Heart left ventricle (tissue), 16 donors: ENCODE measurements around the gene NNAT. TPM values are rescaled to one million over a fixed set of nuclear protein-coding genes. Genes with fewer than 3 reads are reported as not detected.

Experiments
- ATAC-seq, 4 donors: fragments of 200-7000 bp; cut with Tn5 transposase; one replicate each; pipeline ENCODE4 v1.9.1; 2020 to 2022; ENCODE audit warnings: moderate library complexity in 4 of 4, mild to moderate bottlenecking in 3 of 4, moderate number of reproducible peaks in 1 of 4
- DNase-seq, 5 donors: peaks; one replicate each; pipeline ENCODE4 v3.0.0-alpha.2; 2020
- H3K27ac ChIP-seq, 12 donors: fragments of 200-600 bp; sonication (generic) in 4 of 12; one replicate each; pipeline versions ENCODE4 v1.5.0 to v1.8.0; 2016 to 2022; ENCODE audit warnings: mild to moderate bottlenecking in 2 of 12
- H3K27me3 ChIP-seq, 9 donors: fragments of 200-600 bp; sonication (generic) in 2 of 9; one replicate each; pipeline versions ENCODE4 v1.5.1 to v1.8.0; 2016 to 2022; ENCODE audit warnings: mild to moderate bottlenecking in 3 of 9
- H3K36me3 ChIP-seq, 9 donors: fragments of 200-600 bp; sonication (generic) in 2 of 9; one replicate each; pipeline versions ENCODE4 v1.5.0 to v1.8.0; 2018 to 2022; ENCODE audit warnings: mild to moderate bottlenecking in 2 of 9
- H3K4me1 ChIP-seq, 12 donors: fragments of 200-600 bp; sonication (generic) in 4 of 12; one replicate each; pipeline versions ENCODE4 v1.5.0 to v1.8.0; 2016 to 2022; ENCODE audit warnings: mild to moderate bottlenecking in 3 of 12
- H3K4me3 ChIP-seq, 12 donors: fragments of 200-600 bp; sonication (generic) in 4 of 12; one replicate each; pipeline versions ENCODE4 v1.5.0 to v1.8.0; 2017 to 2022; ENCODE audit warnings: mild to moderate bottlenecking in 9 of 12, moderate library complexity in 4 of 12
- H3K9me3 ChIP-seq, 12 donors: fragments of 200-600 bp; sonication (generic) in 4 of 12; one replicate each; pipeline versions ENCODE4 v1.5.0 to v1.8.0; 2016 to 2022; ENCODE audit warnings: mild to moderate bottlenecking in 1 of 12
- CTCF ChIP-seq, 12 donors: fragments of 200-600 bp; sonication (generic) in 4 of 12; IDR thresholded peaks; one replicate each; pipeline versions ENCODE4 v1.5.0 to v1.8.0; 2018 to 2022; ENCODE audit warnings: antibody characterized with exemption in 12 of 12, mild to moderate bottlenecking in 5 of 12
- POLR2A ChIP-seq, 2 donors: fragments of 450-650 bp; IDR thresholded peaks; one replicate each; pipeline ENCODE4 v1.6.1; 2017; ENCODE audit warnings: antibody characterized with exemption in 2 of 2, mild to moderate bottlenecking in 2 of 2, moderate library complexity in 2 of 2
- WGBS, 4 donors: extraction: QIAGEN DNeasy Blood & Tissue Kit in 2 of 4; methylation state at CpG; one replicate each; pipeline versions ENCODE4 v1.1.5 to v1.1.7; 2013 to 2018; 5-methylcytosine and 5-hydroxymethylcytosine counted together
- intact Hi-C, 10 donors: fragments of 100-400 bp; cut with DNase I; formaldehyde crosslinking; loops; one replicate each; pipeline versions ENCODE4 v1.11.1 to v1.14.2; 2022
- polyA plus RNA-seq, 2 donors: library from polyadenylated mRNA; stranded (reverse); fragments of 200-250 nt; gene quantifications; one replicate each; pipeline ENCODE4 v1.2.3, GENCODE V29; 2013
- total RNA-seq, 9 donors: library from RNA; depleted of rRNA in 2 of 9; stranded (reverse); fragments of >200 nt in 2 of 9; fragmentation: NEBNext Ultra II Directional in 3 of 9; extraction: Animal tissue kit (Norgen Biotek cat#: 25700) in 3 of 9; gene quantifications; one replicate each; pipeline versions ENCODE4 v1.1.0 to v1.2.4, GENCODE V29; 2016 to 2023
- donor health status: ischemic (EF 13 %, LVEDD 7.1; RV severe dilation, severe dysfunction).
- donor health status: healthy with polysubstance abuse.
- donor health status: DM: no; HTN: yes; CAD: no.
- donor health status: DM: no; HTN: no; CAD: no.
- donor health status: ischemic (EF 25% LVEDD 6.9; RV normal size, moderate dysfunction).
- donor health status: ischemic (EF 25% LVEDD 5.7; RV mildly dilated, moderate dysfunction).
- donor health status: healthy.
- donor health status: DM: yes; HTN: yes; CAD: no.
- donor health status: ischemic (EF 35%, LVEDD 5.7; RV mildly dilated, moderate dysfunction).
- donor health status: nonischemic (EF 11% LVEDD 7.7; RV severe dilation, severe dysfunction).
- donor health status: DM: yes; HTN: yes; CAD: no.
- donor health status: PGD.
- donor health status: ischemic (EF 29% LVEDD 5.4; RV normal size, mild dysfunction).
- donor health status: nonischemic (EF 23%, LVEDD 6.1; RV moderate dilation, normal function).

The NNAT gene
- total and polyA plus RNA-seq, 11 donors = 0.23 to 4.6 (median 0.57) TPM; not detected in 5

- Histone ChIP-seq H3K36me3 (no peaks in the 10 kb centered on the region), H3K4me3 (no peak overlapping the region), H3K27me3 (peaks cover 0 to 3% (median 0%) of the 10 kb centered on the region in 9 donors), H3K9me3 (no peaks in the 10 kb centered on the region), H3K27ac (no peak overlapping the region), H3K4me1 (no peaks in the 10 kb centered on the region)
- ATAC-seq (no peak), DNase-seq (no peak)
- intact Hi-C loops = no loop called here
- WGBS, 4 donors = 79 to 85% (median 85%) methylated on average over 4 of the region's 4 CpGs
- TF ChIP-seq POLR2A (IDR thresholded peaks at IDR 0.05) = no peak
- TF ChIP-seq CTCF (IDR thresholded peaks at IDR 0.05) = no peak
Observed at GRCh38 chr20:37474386-37474785, 46.7 kb upstream of the NNAT start.

GRCh38 chr20:37475252-37475651 is 45.8 kb upstream of the NNAT start:
- Histone ChIP-seq H3K4me1 (no peaks in the 10 kb centered on the region), H3K27ac (no peak overlapping the region), H3K9me3 (no peaks in the 10 kb centered on the region), H3K36me3 (no peaks in the 10 kb centered on the region), H3K4me3 (no peak overlapping the region), H3K27me3 (peaks cover 0 to 3% (median 0%) of the 10 kb centered on the region in 9 donors)
- intact Hi-C loops = no loop called here
- DNase-seq = no peak
- ATAC-seq = no peak
- TF ChIP-seq POLR2A (IDR thresholded peaks at IDR 0.05) (no peak), CTCF (IDR thresholded peaks at IDR 0.05) (no peak)
- WGBS, 4 donors = 80 to 87% (median 85%) methylated on average over 5 of the region's 5 CpGs

GRCh38 chr20:37477041-37477440 is 44.0 kb upstream of the NNAT start:
- 60 to 73% (median 62%) methylated on average over 3 of the region's 3 CpGs for WGBS, 4 donors
- H3K9me3 ChIP-seq = no peaks in the 10 kb centered on the region
- DNase-seq (no peak), ATAC-seq (no peak)
- no peak overlapping the region for H3K27ac ChIP-seq
- H3K4me3 ChIP-seq = no peak overlapping the region
- intact Hi-C loops = no loop called here
- H3K27me3 ChIP-seq = peaks cover 0 to 3% (median 0%) of the 10 kb centered on the region in 9 donors
- H3K36me3 ChIP-seq = no peaks in the 10 kb centered on the region
- no peaks in the 10 kb centered on the region for H3K4me1 ChIP-seq
- no peak for TF ChIP-seq CTCF (IDR thresholded peaks at IDR 0.05)
- TF ChIP-seq POLR2A (IDR thresholded peaks at IDR 0.05) = no peak

- Histone ChIP-seq H3K27me3 (peaks cover 0 to 3% (median 0%) of the 10 kb centered on the region in 9 donors), H3K4me3 (no peak overlapping the region), H3K9me3 (peaks cover 0 to 3% (median 0%) of the 10 kb centered on the region in 12 donors), H3K36me3 (no peaks in the 10 kb centered on the region), H3K27ac (no peak overlapping the region), H3K4me1 (no peaks in the 10 kb centered on the region)
- DNase-seq (no peak), ATAC-seq (no peak)
- intact Hi-C loops = no loop called here
- 70 to 77% (median 71%) methylated on average over 6 of the region's 6 CpGs for WGBS, 4 donors
- TF ChIP-seq POLR2A (IDR thresholded peaks at IDR 0.05) (no peak), CTCF (IDR thresholded peaks at IDR 0.05) (no peak)
Observed at GRCh38 chr20:37479266-37479665, 41.8 kb upstream of the NNAT start.
